WTC11 (cell line): ENCODE data around the gene OR2AG1.

ENCODE experiments used
- ELF4 ChIP-seq: sonication (generic); formaldehyde crosslinking; IDR thresholded peaks from 2 replicates; pipeline ENCODE4 v1.8.1; 2022; ENCODE audit warnings: low read depth, mild to moderate bottlenecking, moderate library complexity, missing genetic modification reagents
- TEAD4 ChIP-seq: sonication (generic); formaldehyde crosslinking; IDR thresholded peaks from 2 replicates; pipeline ENCODE4 v1.8.0; 2022; ENCODE audit warnings: mild to moderate bottlenecking, missing genetic modification reagents
- TF ChIP-seq, protein P1 (sequence below): sonication (generic); formaldehyde crosslinking; IDR thresholded peaks from 2 replicates; pipeline ENCODE4 v1.8.1; 2023; ENCODE audit warnings: mild to moderate bottlenecking, missing genetic modification reagents, moderate library complexity
- TF ChIP-seq, protein P2 (sequence below): sonication (generic); formaldehyde crosslinking; IDR thresholded peaks from 2 replicates; pipeline ENCODE4 v1.8.1; 2022; ENCODE audit warnings: low read depth, mild to moderate bottlenecking, moderate library complexity, missing genetic modification reagents, borderline replicate concordance

DNA sequence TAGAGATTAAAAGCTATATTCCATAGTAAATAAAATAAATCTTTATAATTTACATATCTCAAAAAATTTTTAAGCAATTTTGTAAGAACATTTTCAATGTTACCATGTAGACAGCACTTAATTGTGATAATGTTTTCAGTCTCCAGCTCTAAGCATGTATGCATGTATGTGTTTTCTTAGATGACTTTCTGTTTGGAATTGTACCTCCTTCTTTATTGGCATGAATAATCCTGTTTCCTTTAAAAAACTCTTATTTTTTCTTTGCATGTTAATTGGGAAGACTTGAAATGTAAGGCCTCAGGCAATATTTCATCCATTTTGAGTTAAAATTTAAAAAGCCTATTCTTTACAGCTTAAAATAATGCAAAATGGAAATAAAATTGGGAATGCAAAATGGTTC is 2.0 kb upstream of the OR2AG1 start:
- TF ChIP-seq, protein P1, sequence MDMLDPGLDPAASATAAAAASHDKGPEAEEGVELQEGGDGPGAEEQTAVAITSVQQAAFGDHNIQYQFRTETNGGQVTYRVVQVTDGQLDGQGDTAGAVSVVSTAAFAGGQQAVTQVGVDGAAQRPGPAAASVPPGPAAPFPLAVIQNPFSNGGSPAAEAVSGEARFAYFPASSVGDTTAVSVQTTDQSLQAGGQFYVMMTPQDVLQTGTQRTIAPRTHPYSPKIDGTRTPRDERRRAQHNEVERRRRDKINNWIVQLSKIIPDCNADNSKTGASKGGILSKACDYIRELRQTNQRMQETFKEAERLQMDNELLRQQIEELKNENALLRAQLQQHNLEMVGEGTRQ, result no peak
- no peak for TF ChIP-seq ELF4 (CRISPR knock-in tag)
- TF ChIP-seq, protein P2, sequence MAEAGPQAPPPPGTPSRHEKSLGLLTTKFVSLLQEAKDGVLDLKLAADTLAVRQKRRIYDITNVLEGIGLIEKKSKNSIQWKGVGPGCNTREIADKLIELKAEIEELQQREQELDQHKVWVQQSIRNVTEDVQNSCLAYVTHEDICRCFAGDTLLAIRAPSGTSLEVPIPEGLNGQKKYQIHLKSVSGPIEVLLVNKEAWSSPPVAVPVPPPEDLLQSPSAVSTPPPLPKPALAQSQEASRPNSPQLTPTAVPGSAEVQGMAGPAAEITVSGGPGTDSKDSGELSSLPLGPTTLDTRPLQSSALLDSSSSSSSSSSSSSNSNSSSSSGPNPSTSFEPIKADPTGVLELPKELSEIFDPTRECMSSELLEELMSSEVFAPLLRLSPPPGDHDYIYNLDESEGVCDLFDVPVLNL (CRISPR knock-in tag), result no peak
- TF ChIP-seq TEAD4, result no peak
